Measurements from ENCODE around the gene LANCL3.
"Not testable (repeated sequence)": the region's sequence is repeated elsewhere in the genome, so short reads cannot be mapped to it uniquely, and the experiment has no call there.

GRCh38 chrX:37572108-37572587 is 687 bp downstream of the LANCL3 start:
- TF ChIP-seq, protein P1, sequence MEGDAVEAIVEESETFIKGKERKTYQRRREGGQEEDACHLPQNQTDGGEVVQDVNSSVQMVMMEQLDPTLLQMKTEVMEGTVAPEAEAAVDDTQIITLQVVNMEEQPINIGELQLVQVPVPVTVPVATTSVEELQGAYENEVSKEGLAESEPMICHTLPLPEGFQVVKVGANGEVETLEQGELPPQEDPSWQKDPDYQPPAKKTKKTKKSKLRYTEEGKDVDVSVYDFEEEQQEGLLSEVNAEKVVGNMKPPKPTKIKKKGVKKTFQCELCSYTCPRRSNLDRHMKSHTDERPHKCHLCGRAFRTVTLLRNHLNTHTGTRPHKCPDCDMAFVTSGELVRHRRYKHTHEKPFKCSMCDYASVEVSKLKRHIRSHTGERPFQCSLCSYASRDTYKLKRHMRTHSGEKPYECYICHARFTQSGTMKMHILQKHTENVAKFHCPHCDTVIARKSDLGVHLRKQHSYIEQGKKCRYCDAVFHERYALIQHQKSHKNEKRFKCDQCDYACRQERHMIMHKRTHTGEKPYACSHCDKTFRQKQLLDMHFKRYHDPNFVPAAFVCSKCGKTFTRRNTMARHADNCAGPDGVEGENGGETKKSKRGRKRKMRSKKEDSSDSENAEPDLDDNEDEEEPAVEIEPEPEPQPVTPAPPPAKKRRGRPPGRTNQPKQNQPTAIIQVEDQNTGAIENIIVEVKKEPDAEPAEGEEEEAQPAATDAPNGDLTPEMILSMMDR (IDR thresholded peaks at IDR 0.05; ENCODE audit: insufficient read depth, low read length, poor library complexity, severe bottlenecking): not testable (repeated sequence)
- not testable (repeated sequence) for TF ChIP-seq EZH2phosphoT487 (conservative IDR thresholded peaks at IDR 0.05; ENCODE audit: low read length)

Measured in SU-DHL-6 (cell line).